GM23338 (cell line): Measurements from ENCODE around the gene FARP1. TPM values are rescaled to one million over a fixed set of nuclear protein-coding genes. Genes with fewer than 3 reads are reported as not detected.

Source experiments
- ATAC-seq: fragments of 200-7000 bp; cut with Tn5 transposase; 3 replicates; pipeline ENCODE4 v1.9.1; 2020
- DNase-seq: peaks from one replicate; pipeline ENCODE4 v3.0.0-alpha.2; 2015; ENCODE audit warnings: low spot score
- H2AFZ ChIP-seq: fragments of 200-600 bp; sonication (generic); 2 replicates; pipeline ENCODE4 v1.8.0; 2016; ENCODE audit warnings: antibody characterized with exemption, mild to moderate bottlenecking, moderate library complexity
- H3F3A ChIP-seq: fragments of 200-600 bp; sonication (generic); replicated peaks from 2 replicates; pipeline ENCODE4 v1.8.0; 2017; ENCODE audit warnings: antibody characterized with exemption, mixed run types, low read depth
- H3K27ac ChIP-seq: fragments of 200-600 bp; sonication (generic); 2 replicates; pipeline ENCODE4 v1.6.1; 2016; ENCODE audit warnings: low read depth
- H3K27me3 ChIP-seq: fragments of 200-600 bp; sonication (generic); 2 replicates; pipeline ENCODE4 v1.8.0; 2016; ENCODE audit warnings: mild to moderate bottlenecking, mixed run types, moderate library complexity; ENCODE audit not compliant: insufficient read depth
- H3K36me3 ChIP-seq: fragments of 200-600 bp; sonication (generic); 2 replicates; pipeline ENCODE4 v1.8.0; 2016; ENCODE audit warnings: mild to moderate bottlenecking; ENCODE audit not compliant: insufficient read depth
- H3K4me1 ChIP-seq: fragments of 200-600 bp; sonication (generic); 2 replicates; pipeline ENCODE4 v1.8.0; 2016; ENCODE audit warnings: mild to moderate bottlenecking, moderate library complexity; ENCODE audit not compliant: insufficient read depth
- H3K4me2 ChIP-seq: fragments of 200-600 bp; sonication (generic); 2 replicates; pipeline ENCODE4 v1.7.1; 2017; ENCODE audit warnings: mixed run types
- H3K4me3 ChIP-seq: fragments of 200-600 bp; sonication (generic); 2 replicates; pipeline ENCODE4 v1.6.1; 2016; ENCODE audit warnings: mixed run types
- H3K79me2 ChIP-seq: fragments of 200-600 bp; sonication (generic); replicated peaks from 2 replicates; pipeline ENCODE4 v1.8.0; 2017; ENCODE audit warnings: mild to moderate bottlenecking; ENCODE audit not compliant: insufficient read depth
- H3K9me2 ChIP-seq: fragments of 200-600 bp; sonication (generic); 2 replicates; pipeline ENCODE4 v1.8.0; 2017; ENCODE audit not compliant: insufficient read depth
- H4K20me1 ChIP-seq: fragments of 200-600 bp; sonication (generic); replicated peaks from 2 replicates; pipeline ENCODE4 v1.8.0; 2017; ENCODE audit warnings: mild to moderate bottlenecking; ENCODE audit not compliant: insufficient read depth
- H3K27ac Mint-ChIP-seq: 2 replicates; pipeline ENCODE4 v1.8.0; 2020; ENCODE audit warnings: inconsistent platforms, mild to moderate bottlenecking, moderate library complexity, mixed read lengths
- H3K27me3 Mint-ChIP-seq: 3 replicates; pipeline ENCODE4 v1.8.0; 2022; ENCODE audit warnings: low read depth, mild to moderate bottlenecking, moderate library complexity, mixed read lengths, inconsistent platforms; ENCODE audit not compliant: insufficient read depth, poor library complexity
- H3K36me3 Mint-ChIP-seq: 3 replicates; pipeline ENCODE4 v1.8.0; 2021; ENCODE audit warnings: low read depth, mild to moderate bottlenecking, inconsistent platforms, moderate library complexity, mixed read lengths
- H3K4me1 Mint-ChIP-seq: 3 replicates; pipeline ENCODE4 v1.8.0; 2020; ENCODE audit warnings: mild to moderate bottlenecking, inconsistent platforms, mixed read lengths
- H3K4me3 Mint-ChIP-seq: 3 replicates; pipeline ENCODE4 v1.8.0; 2021; ENCODE audit warnings: moderate library complexity, mild to moderate bottlenecking, inconsistent platforms, mixed read lengths
- H3K9me3 Mint-ChIP-seq: 3 replicates; pipeline ENCODE4 v1.8.0; 2020; ENCODE audit warnings: moderate library complexity, mild to moderate bottlenecking, inconsistent platforms, mixed read lengths
- CREB1 ChIP-seq: fragments of 250-450 bp; sonication (Bioruptor Pico); IDR thresholded peaks from 2 replicates; pipeline ENCODE4 v1.5.0; 2020; ENCODE audit warnings: low read depth, mild to moderate bottlenecking, moderate library complexity
- CTCF ChIP-seq, 2 experiments: fragments of 200-600 bp in 1 of 2; sonication (generic) in 1 of 2; conservative IDR thresholded peaks; 2 replicates each; pipeline versions ENCODE4 v1.5.1 to v1.6.1; 2016 to 2017; ENCODE audit warnings: antibody characterized with exemption in 2 of 2, low read depth in 2 of 2, mild to moderate bottlenecking in 2 of 2, moderate library complexity in 1 of 2
- EZH2 ChIP-seq: fragments of 200-600 bp; sonication (generic); IDR thresholded peaks from one replicate; pipeline ENCODE4 v1.8.0; 2017; ENCODE audit warnings: antibody characterized with exemption, mild to moderate bottlenecking, low read depth; ENCODE audit not compliant: unreplicated experiment
- JUNB ChIP-seq: IDR thresholded peaks from one replicate; pipeline ENCODE4 v1.6.1; 2016; ENCODE audit warnings: antibody characterized with exemption; ENCODE audit not compliant: unreplicated experiment
- NANOG ChIP-seq: IDR thresholded peaks from 2 replicates; pipeline ENCODE4 v1.6.1; 2016; ENCODE audit warnings: antibody characterized with exemption, borderline replicate concordance
- POLR2AphosphoS5 ChIP-seq: IDR thresholded peaks from 2 replicates; pipeline ENCODE4 v1.6.1; 2016; ENCODE audit warnings: antibody characterized with exemption, low read depth
- REST ChIP-seq: IDR thresholded peaks from one replicate; pipeline ENCODE4 v1.6.1; 2018; ENCODE audit warnings: antibody characterized with exemption; ENCODE audit not compliant: unreplicated experiment
- STAT1 ChIP-seq: IDR thresholded peaks from one replicate; pipeline ENCODE4 v1.6.1; 2016; ENCODE audit warnings: antibody characterized with exemption; ENCODE audit not compliant: unreplicated experiment
- ZNF114 ChIP-seq: fragments of 250-450 bp; sonication (Bioruptor Pico); IDR thresholded peaks from 2 replicates; pipeline ENCODE4 v1.5.0; 2020; ENCODE audit warnings: mild to moderate bottlenecking, moderate library complexity
- ZNF331 ChIP-seq: fragments of 250-450 bp; sonication (Bioruptor Pico); IDR thresholded peaks from 2 replicates; pipeline ENCODE4 v1.5.0; 2020; ENCODE audit warnings: low read depth, mild to moderate bottlenecking, moderate library complexity
- ZNF462 ChIP-seq: fragments of 250-450 bp; sonication (Bioruptor Pico); IDR thresholded peaks from 2 replicates; pipeline ENCODE4 v1.5.0; 2020; ENCODE audit warnings: mild to moderate bottlenecking, moderate library complexity
- polyA plus RNA-seq: library from polyadenylated mRNA; unstranded; fragments of >200 nt; fragmentation: Nextera tagmentation; extraction: Ambion mirVana; gene quantifications from 2 replicates; pipeline ENCODE4 v1.2.1, GENCODE V29; 2016
- total RNA-seq: library from RNA; depleted of rRNA; stranded (reverse); fragments of >200 nt; shearing (Covaris generic); gene quantifications from 2 replicates; pipeline ENCODE4 v1.2.3, GENCODE V29; 2014

FARP1 gene
- total and polyA plus RNA-seq, 2 experiments from 2014 or later: 53.6 to 82.5 TPM

GRCh38 chr13:98493042-98493712 lies 350.3 kb downstream of the FARP1 start:
- peaks cover 4% of the 10 kb centered on the region for H3K27me3 Mint-ChIP-seq
- TF ChIP-seq STAT1 (no peak), CREB1 (CRISPR knock-in tag) (no peak), NANOG (no peak), CTCF (conservative IDR thresholded peaks at IDR 0.05; ENCODE audit: low read depth in 2 of 2) (no peak), REST (no peak), ZNF331 (CRISPR knock-in tag) (no peak), JUNB (no peak), ZNF462 (CRISPR knock-in tag) (no peak), ZNF114 (CRISPR knock-in tag) (no peak), EZH2 (no peak), POLR2AphosphoS5 (no peak)
- peak overlapping the region; percentile 83 for H3K27ac Mint-ChIP-seq
- H3K79me2 ChIP-seq: peaks cover 96% of the 10 kb centered on the region
- ATAC-seq (no peak), DNase-seq (no peak)
- H3K4me1 Mint-ChIP-seq: peaks cover 84% of the 10 kb centered on the region
- H3K36me3 ChIP-seq: no peaks in the 10 kb centered on the region
- peaks cover 72% of the 10 kb centered on the region for H3K4me1 ChIP-seq
- H3K27me3 ChIP-seq: no peaks in the 10 kb centered on the region
- no peaks in the 10 kb centered on the region for H3K9me3 Mint-ChIP-seq
- H2AFZ ChIP-seq: no peak overlapping the region
- peak overlapping the region; percentile 67; the same call in 1 of the 2 replicates for H3K4me2 ChIP-seq
- H3K9me2 ChIP-seq: no peaks in the 10 kb centered on the region
- peaks cover 6% of the 10 kb centered on the region for H3K36me3 Mint-ChIP-seq
- H3F3A ChIP-seq: no peaks in the 10 kb centered on the region
- H4K20me1 ChIP-seq: peaks cover 68% of the 10 kb centered on the region
- 0 out of 3 replicates have a peak overlapping the region, but pooled peaks have one; percentile 20 for H3K4me3 Mint-ChIP-seq
- H3K27ac ChIP-seq: peak overlapping the region; percentile 80
- H3K4me3 ChIP-seq: no peak overlapping the region
